Mesenteric fat pad (tissue), 1 donor: ENCODE results near the gene EDIL3. TPM values are rescaled to one million over a fixed set of nuclear protein-coding genes. Genes with fewer than 3 reads are reported as not detected.

ENCODE experiments used
- DNase-seq: peaks from one replicate; pipeline ENCODE4 v3.0.0-alpha.2; 2020; ENCODE audit warnings: low spot score
- total RNA-seq: library from RNA; stranded (reverse); fragmentation: NEBNext Ultra II Directional; extraction: Animal tissue kit (Norgen Biotek cat#: 25700); gene quantifications from one replicate; pipeline ENCODE4 v1.2.1, GENCODE V29; 2021
- donor health status: DM: yes; HTN: yes; CAD: no.

The EDIL3 gene
- total RNA-seq, 1 donor from 2014 or later: 3.7 TPM

GRCh38 chr5:84265130-84265529 is 119.5 kb downstream of the EDIL3 start:
- DNase-seq: no peak

GRCh38 chr5:84260939-84261338 is 123.7 kb downstream of the EDIL3 start:
- no peak for DNase-seq

GRCh38 chr5:84260140-84260539 is 124.5 kb downstream of the EDIL3 start:
- no peak for DNase-seq

- DNase-seq: no peak
These were observed 125.2 kb downstream of the EDIL3 start for GRCh38 chr5:84259283-84260045.

GRCh38 chr5:84257061-84257460 is 127.6 kb downstream of the EDIL3 start:
- no peak for DNase-seq

GRCh38 chr5:84255315-84255714 is 129.4 kb downstream of the EDIL3 start:
- no peak for DNase-seq

- no peak for DNase-seq
These were observed 130.7 kb downstream of the EDIL3 start for GRCh38 chr5:84253946-84254345.

GRCh38 chr5:84251503-84251902 is 133.2 kb downstream of the EDIL3 start:
- no peak for DNase-seq

- no peak for DNase-seq
These were observed 134.6 kb downstream of the EDIL3 start for GRCh38 chr5:84249918-84250630.

GRCh38 chr5:84248013-84248412 is 136.7 kb downstream of the EDIL3 start:
- no peak for DNase-seq

GRCh38 chr5:84242286-84242685 is 142.4 kb downstream of the EDIL3 start:
- no peak for DNase-seq

- no peak for DNase-seq
These were observed 145.2 kb downstream of the EDIL3 start for GRCh38 chr5:84239494-84239893.

- no peak for DNase-seq
These were observed 147.6 kb downstream of the EDIL3 start for GRCh38 chr5:84237126-84237525.

- DNase-seq: no peak
These were observed 153.2 kb downstream of the EDIL3 start for GRCh38 chr5:84231433-84231832.

GRCh38 chr5:84229045-84229444 is 155.6 kb downstream of the EDIL3 start:
- no peak for DNase-seq

GRCh38 chr5:84228266-84228665 is 156.4 kb downstream of the EDIL3 start:
- DNase-seq: no peak

GRCh38 chr5:84227236-84227635 is 157.4 kb downstream of the EDIL3 start:
- no peak for DNase-seq

GRCh38 chr5:84218546-84218945 is 166.1 kb downstream of the EDIL3 start:
- DNase-seq: no peak

- DNase-seq: no peak
These were observed 169.2 kb downstream of the EDIL3 start for GRCh38 chr5:84215521-84215920.

- no peak for DNase-seq
These were observed 170.8 kb downstream of the EDIL3 start for GRCh38 chr5:84213861-84214260.

- DNase-seq: no peak
These were observed 171.5 kb downstream of the EDIL3 start for GRCh38 chr5:84213212-84213611.

- DNase-seq: no peak
These were observed 179.9 kb downstream of the EDIL3 start for GRCh38 chr5:84204772-84205171.

- DNase-seq: no peak
These were observed 182.5 kb downstream of the EDIL3 start for GRCh38 chr5:84202136-84202535.
